ENCODE data around the gene CAPN10.

Gene CAPN10

GRCh38 chr2:240626531-240627300 is 40.2 kb downstream of the CAPN10 start:
- no peak for DNase-seq

- DNase-seq, result no peak
These were observed 41.4 kb downstream of the CAPN10 start for GRCh38 chr2:240627736-240628506.

GRCh38 chr2:240628507-240628807 is 41.9 kb downstream of the CAPN10 start:
- no peak for DNase-seq

- no peak for DNase-seq
These were observed 42.5 kb downstream of the CAPN10 start for GRCh38 chr2:240628808-240629618.

GRCh38 chr2:240629619-240629967 is 43.1 kb downstream of the CAPN10 start:
- no peak for DNase-seq

- no peak for DNase-seq
These were observed 43.6 kb downstream of the CAPN10 start for GRCh38 chr2:240629968-240630770.

- no peak for DNase-seq
These were observed 44.4 kb downstream of the CAPN10 start for GRCh38 chr2:240630771-240631547.

GRCh38 chr2:240631548-240632305 is 45.2 kb downstream of the CAPN10 start:
- no peak for DNase-seq

- no peak for DNase-seq
These were observed 45.8 kb downstream of the CAPN10 start for GRCh38 chr2:240632306-240632721.

- DNase-seq, result no peak
These were observed 48.8 kb downstream of the CAPN10 start for GRCh38 chr2:240635121-240635997.

GRCh38 chr2:240635998-240636547 is 49.5 kb downstream of the CAPN10 start:
- no peak for DNase-seq

GRCh38 chr2:240636563-240637115 is 50.1 kb downstream of the CAPN10 start:
- no peak for DNase-seq

- DNase-seq, result no peak
These were observed 50.8 kb downstream of the CAPN10 start for GRCh38 chr2:240637116-240637900.

- DNase-seq, result no peak
These were observed 51.4 kb downstream of the CAPN10 start for GRCh38 chr2:240637901-240638345.

- DNase-seq, result no peak
These were observed 52.1 kb downstream of the CAPN10 start for GRCh38 chr2:240638512-240639160.

- DNase-seq, result no peak
These were observed 53.0 kb downstream of the CAPN10 start for GRCh38 chr2:240639566-240639965.

- DNase-seq, result peak; percentile 26
These were observed 54.4 kb downstream of the CAPN10 start for GRCh38 chr2:240640939-240641338.

Measured in stimulated activated CD4-positive, alpha-beta T cell treated with anti-CD3 and anti-CD28 coated beads, Interleukin-4, amount 100 ng/mL, for 1 hour (primary cell).